Fibroblast of mammary gland (primary cell): ENCODE results near the gene ERCC6L2.

Source experiments
- DNase-seq: peaks from one replicate; pipeline ENCODE4 v3.0.0-alpha.2; 2010; ENCODE audit warnings: low read depth
- H3K4me3 ChIP-seq: 2 replicates; pipeline ENCODE4 v1.5.1; 2011; ENCODE audit warnings: low read depth, mild to moderate bottlenecking, low read length, moderate library complexity; ENCODE audit not compliant: control insufficient read depth
- CTCF ChIP-seq: conservative IDR thresholded peaks from 2 replicates; pipeline ENCODE4 v1.5.1; 2011; ENCODE audit warnings: low read depth, low read length, inconsistent platforms; ENCODE audit not compliant: control insufficient read depth, insufficient read depth

The ERCC6L2 gene

GRCh38 chr9:95848764-95849163 lies 26.7 kb upstream of the ERCC6L2 start:
- TF ChIP-seq CTCF: no peak

GRCh38 chr9:95852059-95853032 lies 23.1 kb upstream of the ERCC6L2 start:
- no peak for TF ChIP-seq CTCF

More at GRCh38 chr9:95848764-95849163, 26.7 kb upstream of the ERCC6L2 start:
- no peak for DNase-seq
- no peak overlapping the region for H3K4me3 ChIP-seq

GRCh38 chr9:95854386-95855020 lies 21.0 kb upstream of the ERCC6L2 start:
- TF ChIP-seq CTCF: no peak
- H3K4me3 ChIP-seq: no peak overlapping the region
- peak; percentile 74 for DNase-seq

More at GRCh38 chr9:95852059-95853032, 23.1 kb upstream of the ERCC6L2 start:
- DNase-seq: peak; percentile 78
- no peak overlapping the region for H3K4me3 ChIP-seq

GRCh38 chr9:95855961-95856360 lies 19.5 kb upstream of the ERCC6L2 start:
- no peak for TF ChIP-seq CTCF
- no peak for DNase-seq
- no peak overlapping the region for H3K4me3 ChIP-seq

GRCh38 chr9:95857124-95857523 lies 18.4 kb upstream of the ERCC6L2 start:
- no peak overlapping the region for H3K4me3 ChIP-seq
- TF ChIP-seq CTCF: no peak
- DNase-seq: peak; percentile 70

GRCh38 chr9:95857896-95858295 lies 17.6 kb upstream of the ERCC6L2 start:
- TF ChIP-seq CTCF: no peak
- no peak overlapping the region for H3K4me3 ChIP-seq
- DNase-seq: no peak
